Fibroblast of lung (primary cell): ENCODE results near the gene TBC1D22B.

ENCODE experiments used
- CTCF ChIP-seq, 2 donors: IDR thresholded peaks in 1 of 2; conservative IDR thresholded peaks in 1 of 2; 1 replicate in 1 of 2; 2 replicates in 1 of 2; pipeline ENCODE4 v1.5.1; 2011 to 2012; ENCODE audit warnings: low read length in 2 of 2, control low read depth in 1 of 2, inconsistent platforms in 1 of 2, low read depth in 1 of 2, mild to moderate bottlenecking in 1 of 2
- EZH2 ChIP-seq: IDR thresholded peaks from 2 replicates; pipeline ENCODE4 v1.5.1; 2012; ENCODE audit warnings: low read length, control low read depth, mild to moderate bottlenecking; ENCODE audit errors: missing control alignments

DNA sequence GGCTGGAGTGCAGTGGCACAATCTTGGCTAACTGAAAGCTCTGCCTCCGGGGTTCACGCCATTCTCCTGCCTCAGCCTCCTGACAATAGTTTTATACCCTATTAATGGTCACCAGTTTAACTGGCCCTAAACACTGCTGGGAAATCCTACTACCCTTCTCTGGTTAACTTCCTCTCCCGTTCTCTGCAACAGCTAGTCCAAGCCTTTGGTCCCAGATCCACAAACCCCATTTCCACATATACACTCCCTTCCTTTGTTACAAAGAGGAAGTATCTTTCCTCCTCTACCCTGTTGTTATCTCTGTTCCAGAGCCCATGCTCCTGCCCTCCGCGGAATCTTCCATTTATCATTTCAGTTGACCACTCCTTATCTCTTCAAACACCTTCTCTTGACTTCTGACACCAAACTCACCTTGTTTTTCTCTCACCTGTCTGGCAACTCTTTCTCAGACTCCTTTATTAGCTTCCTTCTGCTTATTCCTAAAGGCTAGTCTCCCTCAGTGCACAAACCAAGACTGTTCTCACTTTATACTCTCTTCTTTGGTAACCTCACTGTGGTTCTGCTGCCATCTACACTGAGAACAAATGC, 25.0 kb upstream of the TBC1D22B start:
- TF ChIP-seq CTCF (conservative IDR thresholded peaks at IDR 0.05 in 1 of 2, IDR thresholded peaks at IDR 0.05 in 1 of 2; ENCODE audit: low read depth in 1 of 2, low read length in 2 of 2) (no peak), EZH2 (no peak)
